Sigmoid colon (tissue), 4 donors: Measurements from ENCODE around the gene MPND.

Experiments
- CTCF ChIP-seq, 4 experiments: fragments of 450-650 bp in 3 of 4; fragments of 200-600 bp in 1 of 4; IDR thresholded peaks; one replicate each; pipeline ENCODE4 v1.5.1; 2016 to 2019; ENCODE audit warnings: antibody characterized with exemption in 4 of 4, mild to moderate bottlenecking in 3 of 4, moderate library complexity in 2 of 4
- EP300 ChIP-seq, 4 donors: sonication (generic); formaldehyde crosslinking; IDR thresholded peaks; one replicate each; pipeline ENCODE4 v1.6.1; 2017; ENCODE audit warnings: antibody characterized with exemption in 4 of 4
- POLR2A ChIP-seq, 2 donors: fragments of 450-650 bp; IDR thresholded peaks; one replicate each; pipeline ENCODE4 v1.6.1; 2016; ENCODE audit warnings: antibody characterized with exemption in 2 of 2, mild to moderate bottlenecking in 2 of 2, moderate library complexity in 2 of 2
- POLR2AphosphoS5 ChIP-seq, 4 donors: sonication (generic); formaldehyde crosslinking; IDR thresholded peaks; one replicate each; pipeline ENCODE4 v1.6.1; 2017; ENCODE audit warnings: antibody characterized with exemption in 4 of 4

- TF ChIP-seq POLR2A (IDR thresholded peaks at IDR 0.05) (no peak), CTCF (IDR thresholded peaks at IDR 0.05) (no peak), EP300 (IDR thresholded peaks at IDR 0.05) (no peak), POLR2AphosphoS5 (IDR thresholded peaks at IDR 0.05) (no peak)
Observed at GRCh38 chr19:4361152-4362046, 18.0 kb downstream of the MPND start.
